ENCODE measurements around the gene SREK1IP1.

DNA sequence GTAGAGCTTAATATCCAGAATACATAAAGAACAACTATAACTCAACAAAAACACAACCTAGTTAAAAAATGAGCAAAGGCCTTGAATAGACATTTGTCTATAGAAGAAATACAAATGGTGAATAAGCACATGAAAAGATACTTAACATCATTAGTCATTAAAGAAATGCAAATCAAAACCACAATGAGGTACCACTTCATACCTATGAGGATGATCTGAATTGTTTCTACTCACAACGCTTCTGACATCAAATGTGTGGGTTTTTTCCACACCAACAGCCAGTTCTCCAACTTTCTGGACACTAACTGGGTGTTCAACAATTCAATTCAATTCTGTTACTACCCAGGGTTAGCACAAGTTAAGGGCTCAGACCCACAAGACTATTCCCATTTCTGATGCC, 22.0 kb downstream of the SREK1IP1 start:
- TF ChIP-seq POLR2A (IDR thresholded peaks at IDR 0.05) (no peak), CTCF (IDR thresholded peaks at IDR 0.05) (no peak)
